ENCODE data around the gene FLNC. TPM values are rescaled to one million over a fixed set of nuclear protein-coding genes. Genes with fewer than 3 reads are reported as not detected.

FLNC gene
- total and polyA plus RNA-seq, 9 of the 15 experiments (the other 6 are each of a cell fraction or from before 2014, with no cell fraction given), result 0.90 to 155 (median 28.8) TPM

DNA sequence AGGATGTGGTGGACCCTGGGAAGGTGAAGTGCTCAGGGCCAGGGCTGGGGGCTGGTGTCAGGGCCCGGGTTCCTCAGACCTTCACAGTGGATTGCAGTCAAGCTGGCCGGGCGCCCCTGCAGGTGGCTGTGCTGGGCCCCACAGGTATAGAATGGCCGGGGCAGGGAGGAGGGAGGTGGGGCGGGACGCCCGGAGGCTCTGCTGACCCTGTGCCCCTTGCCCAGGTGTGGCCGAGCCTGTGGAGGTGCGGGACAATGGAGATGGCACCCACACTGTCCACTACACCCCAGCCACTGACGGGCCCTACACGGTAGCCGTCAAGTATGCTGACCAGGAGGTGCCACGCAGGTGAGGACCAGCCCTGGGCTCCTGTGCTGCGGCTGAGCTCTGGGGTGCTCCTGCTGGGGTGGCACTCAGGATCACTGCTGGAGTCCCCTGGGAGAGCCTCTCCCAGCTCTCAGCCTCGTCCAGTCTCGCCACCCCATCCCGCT, 17.6 kb downstream of the FLNC start:
- Histone ChIP-seq H3K4me3 (no peak overlapping the region), H4K20me1 (replicated peaks; ENCODE audit: control insufficient read depth, insufficient read depth, low read length) (peaks cover 16% of the 10 kb centered on the region; the same call in 1 of the 2 replicates), H3K9me1 (ENCODE audit: control insufficient read depth, insufficient read depth, low read length) (peaks cover 10% of the 10 kb centered on the region), H3K4me2 (ENCODE audit: insufficient read depth, low read length) (no peak overlapping the region), H2AFZ (ENCODE audit: low read depth, low read length) (no peak overlapping the region), H3K9me3 (replicated peaks; ENCODE audit: control insufficient read depth, insufficient read depth, low read depth, low read length) (no peaks in the 10 kb centered on the region), H3K79me2 (ENCODE audit: control insufficient read depth, insufficient read depth, low read length) (no peaks in the 10 kb centered on the region), H3K9ac (ENCODE audit: insufficient read depth in 1 of 2, low read depth in 2 of 2, low read length in 2 of 2) (peak overlapping the region in 1 of 2 experiments; percentile 50; a peak in 2 of 4 replicates), H3K4me1 (replicated peaks in 1 of 2; ENCODE audit: control insufficient read depth in 2 of 2, insufficient read depth in 2 of 2, low read length in 2 of 2) (peaks cover 0 to 23% of the 10 kb centered on the region in 2 experiments; a peak in 1 of 5 replicates), H3K27me3 (ENCODE audit: control insufficient read depth in 2 of 2, insufficient read depth in 2 of 2, low read length in 2 of 2) (no peaks in the 10 kb centered on the region), H3K36me3 (ENCODE audit: control insufficient read depth, insufficient read depth, low read length) (peaks cover 99% of the 10 kb centered on the region), H3K27ac (ENCODE audit: extremely low read depth, low read depth, low read length) (no peak overlapping the region)
- no peak for FAIRE-seq
- no TSS peak for BruUV-seq (replicated peaks)
- 98% methylated on average over 14 of the region's 17 CpGs for WGBS (ENCODE audit: insufficient coverage, low coverage, missing lambda C conversion rate)
- TF ChIP-seq KAT2B (IDR thresholded peaks at IDR 0.05; ENCODE audit: low read depth, low read length) (no peak), ZNF133 (CRISPR knock-in tag; IDR thresholded peaks at IDR 0.05) (no peak), CBFA2T2 (conservative IDR thresholded peaks at IDR 0.05) (no peak), RBM22 (IDR thresholded peaks at IDR 0.05; ENCODE audit: low read depth, low read length, poor library complexity, severe bottlenecking) (peak; percentile 83), STAT5A (IDR thresholded peaks at IDR 0.05; ENCODE audit: borderline replicate concordance, low read length) (no peak), HMGN3 (IDR thresholded peaks at IDR 0.05; ENCODE audit: borderline replicate concordance, extremely low read depth, insufficient read length, low read depth, low read length) (peak; percentile 32), NR2C2 (CRISPR knock-in tag; IDR thresholded peaks at IDR 0.05) (no peak; the same call in 1 of the 2 replicates), NR2C2 (tag; IDR thresholded peaks at IDR 0.05) (no peak), PRMT5 (CRISPR knock-in tag; IDR thresholded peaks at IDR 0.05) (0 out of 2 replicates have a peak, but pooled peaks have one; percentile 17), SUPT5H (IDR thresholded peaks at IDR 0.05) (peak; percentile 19; the same call in 1 of the 2 replicates), ETV6 (IDR thresholded peaks at IDR 0.05; ENCODE audit: borderline replicate concordance in 1 of 2, low read depth in 2 of 2, low read length in 1 of 2) (no peak), ETV6 (CRISPR knock-in tag; IDR thresholded peaks at IDR 0.05; ENCODE audit: borderline replicate concordance) (no peak), POLR2G (IDR thresholded peaks at IDR 0.05; ENCODE audit: low read depth, low read length) (peak; percentile 71), RBFOX2 (IDR thresholded peaks at IDR 0.05; ENCODE audit: low read depth, low read length) (peak; percentile 55)
- peak; percentile 5 for ATAC-seq
- no peak for DNase-seq (ENCODE audit: extremely low read depth in 1 of 4, low spot score in 3 of 4)
- ChIA-PET POLR2A (interaction anchor here (1.0 to 5.1 kb wide), 3 partner anchors 9 to 13 kb away, joined by 3 to 47 read pairs (median 6); partner anchors contain the start of gene ATP6V1F), CTCF (ENCODE audit: low intra/inter-chr PET ratio) (no interaction called here)
- intact Hi-C loops (cut with micrococcal nuclease), result no loop called here
- in situ Hi-C loops (cut with MboI), result no loop called here
